DOHH2 (cell line): ENCODE results near the gene GRID2.

Experiments used
- H3F3A ChIP-seq: fragments of 200-600 bp; sonication (generic), shearing (Covaris generic); 2 replicates; pipeline ENCODE4 v1.6.0; 2016; ENCODE audit warnings: antibody characterized with exemption, mild to moderate bottlenecking; ENCODE audit not compliant: control insufficient read depth, insufficient read depth
- H3K27ac ChIP-seq: fragments of 200-600 bp; sonication (generic); 2 replicates; pipeline ENCODE4 v1.5.1; 2014; ENCODE audit warnings: low read depth, mild to moderate bottlenecking, low read length, moderate library complexity
- H3K27me3 ChIP-seq: fragments of 200-600 bp; sonication (generic); 2 replicates; pipeline ENCODE4 v1.6.1; 2014; ENCODE audit warnings: mild to moderate bottlenecking, low read length, mixed read lengths; ENCODE audit not compliant: control insufficient read depth
- H3K36me3 ChIP-seq: fragments of 200-600 bp; sonication (generic); 2 replicates; pipeline ENCODE4 v1.6.1; 2014; ENCODE audit warnings: mild to moderate bottlenecking, low read length, moderate library complexity, mixed read lengths; ENCODE audit not compliant: control insufficient read depth
- H3K4me1 ChIP-seq: fragments of 200-600 bp; sonication (generic); 2 replicates; pipeline ENCODE4 v1.6.1; 2014; ENCODE audit warnings: mild to moderate bottlenecking, low read length, mixed read lengths; ENCODE audit not compliant: control insufficient read depth
- H3K4me2 ChIP-seq: fragments of 200-600 bp; sonication (generic); 2 replicates; pipeline ENCODE4 v1.6.0; 2014; ENCODE audit warnings: mild to moderate bottlenecking, low read length, moderate library complexity
- H3K4me3 ChIP-seq: fragments of 200-600 bp; sonication (generic); 2 replicates; pipeline ENCODE4 v1.5.1; 2014; ENCODE audit warnings: mild to moderate bottlenecking, low read length, mixed read lengths
- H3K79me2 ChIP-seq: fragments of 200-600 bp; sonication (generic); 2 replicates; pipeline ENCODE4 v1.6.1; 2014; ENCODE audit warnings: mild to moderate bottlenecking, low read length, mixed read lengths; ENCODE audit not compliant: control insufficient read depth
- H3K9me2 ChIP-seq: fragments of 200-600 bp; sonication (generic); replicated peaks from 2 replicates; pipeline ENCODE4 v1.6.1; 2014; ENCODE audit warnings: mild to moderate bottlenecking, low read length, mixed read lengths; ENCODE audit not compliant: control insufficient read depth
- H3K9me3 ChIP-seq: fragments of 200-600 bp; sonication (generic); 2 replicates; pipeline ENCODE4 v1.6.1; 2014; ENCODE audit warnings: antibody characterized with exemption, low read length, mixed read lengths; ENCODE audit not compliant: control insufficient read depth, insufficient read depth
- H4K20me1 ChIP-seq: fragments of 200-600 bp; sonication (generic); 2 replicates; pipeline ENCODE4 v1.6.0; 2014; ENCODE audit warnings: low read depth, mild to moderate bottlenecking, antibody characterized with exemption, low read length, moderate library complexity; ENCODE audit not compliant: control insufficient read depth, insufficient read depth
- CTCF ChIP-seq: fragments of 200-600 bp; sonication (generic); IDR thresholded peaks from one replicate; pipeline ENCODE4 v1.5.1; 2014; ENCODE audit warnings: antibody characterized with exemption, mild to moderate bottlenecking, low read depth, low read length; ENCODE audit not compliant: poor library complexity, severe bottlenecking
- EZH2phosphoT487 ChIP-seq: fragments of 200-600 bp; sonication (generic); IDR thresholded peaks from 2 replicates; pipeline ENCODE4 v1.6.1; 2017; ENCODE audit warnings: borderline replicate concordance, mild to moderate bottlenecking, antibody characterized with exemption, low read length, moderate library complexity, mixed read lengths

GRID2 gene

GRCh38 chr4:92455329-92455839, 151.6 kb downstream of the GRID2 start:
- no peaks in the 10 kb centered on the region for H3K4me1 ChIP-seq
- no peaks in the 10 kb centered on the region for H3K79me2 ChIP-seq
- H3K9me3 ChIP-seq: no peaks in the 10 kb centered on the region
- no peaks in the 10 kb centered on the region for H3K27me3 ChIP-seq
- H4K20me1 ChIP-seq: no peaks in the 10 kb centered on the region
- H3K36me3 ChIP-seq: no peaks in the 10 kb centered on the region
- H3K9me2 ChIP-seq: no peaks in the 10 kb centered on the region
- H3K27ac ChIP-seq: no peak overlapping the region
- no peak for TF ChIP-seq CTCF
- no peak for TF ChIP-seq EZH2phosphoT487
- H3K4me3 ChIP-seq: no peak overlapping the region
- no peaks in the 10 kb centered on the region for H3F3A ChIP-seq
- no peak overlapping the region for H3K4me2 ChIP-seq

- Histone ChIP-seq H3K27ac (no peak overlapping the region), H3K4me1 (no peaks in the 10 kb centered on the region), H3K27me3 (no peaks in the 10 kb centered on the region), H3K4me2 (no peak overlapping the region), H3F3A (no peaks in the 10 kb centered on the region), H4K20me1 (no peaks in the 10 kb centered on the region), H3K36me3 (no peaks in the 10 kb centered on the region), H3K9me2 (no peaks in the 10 kb centered on the region), H3K79me2 (no peaks in the 10 kb centered on the region), H3K4me3 (no peak overlapping the region), H3K9me3 (no peaks in the 10 kb centered on the region)
- no peak for TF ChIP-seq CTCF
- no peak for TF ChIP-seq EZH2phosphoT487
These were observed 152.2 kb downstream of the GRID2 start for GRCh38 chr4:92455951-92456350.

- H3K9me3 ChIP-seq: no peaks in the 10 kb centered on the region
- H3K4me1 ChIP-seq: no peaks in the 10 kb centered on the region
- H3K79me2 ChIP-seq: no peaks in the 10 kb centered on the region
- H3F3A ChIP-seq: no peaks in the 10 kb centered on the region
- no peak overlapping the region for H3K27ac ChIP-seq
- H3K4me2 ChIP-seq: no peak overlapping the region
- H3K36me3 ChIP-seq: no peaks in the 10 kb centered on the region
- H3K9me2 ChIP-seq: no peaks in the 10 kb centered on the region
- H3K4me3 ChIP-seq: no peak overlapping the region
- H3K27me3 ChIP-seq: no peaks in the 10 kb centered on the region
- TF ChIP-seq EZH2phosphoT487 (no peak), CTCF (no peak)
- H4K20me1 ChIP-seq: no peaks in the 10 kb centered on the region
These were observed 158.0 kb downstream of the GRID2 start for GRCh38 chr4:92461732-92462131.
